Forelimb muscle (tissue), 1 donor: ENCODE data around the gene HDAC10. TPM values are rescaled to one million over a fixed set of nuclear protein-coding genes. Genes with fewer than 3 reads are reported as not detected.
"Not testable (repeated sequence)": the region's sequence is repeated elsewhere in the genome, so short reads cannot be mapped to it uniquely, and the experiment has no call there.

Experiments
- DNase-seq: peaks from one replicate; pipeline ENCODE4 v3.0.0-alpha.2; 2013; ENCODE audit warnings: low read depth
- polyA plus RNA-seq: library from polyadenylated mRNA; unstranded; fragments of 120-200 nt; gene quantifications from one replicate; pipeline ENCODE4 v1.2.1, GENCODE V29; 2013; ENCODE audit not compliant: insufficient read length

The HDAC10 gene
- polyA plus RNA-seq, 1 donor: 14.5 TPM

- no peak for DNase-seq
Measured at GRCh38 chr22:50285568-50286229, 34.6 kb upstream of the HDAC10 start.

DNA sequence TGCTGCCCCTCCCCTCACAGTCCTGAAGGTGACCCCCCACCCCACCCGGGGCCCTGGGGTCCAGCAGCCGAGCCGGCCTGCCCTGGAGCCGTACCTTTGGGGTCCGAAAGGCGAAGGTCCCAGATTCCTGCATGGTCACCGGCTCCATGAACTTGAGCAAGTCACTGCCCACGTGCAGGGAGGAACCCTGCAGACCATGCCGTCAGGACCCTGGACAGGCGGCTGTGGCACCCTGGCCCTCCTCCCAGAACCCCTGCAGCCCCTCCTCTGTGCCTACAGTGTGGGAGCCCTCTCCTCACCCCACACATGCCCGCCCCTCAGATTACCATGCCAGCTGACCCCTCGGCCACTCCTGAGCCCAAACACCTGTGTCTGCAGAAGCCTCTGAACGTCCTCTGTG lies 33.4 kb upstream of the HDAC10 start:
- DNase-seq: no peak

DNA sequence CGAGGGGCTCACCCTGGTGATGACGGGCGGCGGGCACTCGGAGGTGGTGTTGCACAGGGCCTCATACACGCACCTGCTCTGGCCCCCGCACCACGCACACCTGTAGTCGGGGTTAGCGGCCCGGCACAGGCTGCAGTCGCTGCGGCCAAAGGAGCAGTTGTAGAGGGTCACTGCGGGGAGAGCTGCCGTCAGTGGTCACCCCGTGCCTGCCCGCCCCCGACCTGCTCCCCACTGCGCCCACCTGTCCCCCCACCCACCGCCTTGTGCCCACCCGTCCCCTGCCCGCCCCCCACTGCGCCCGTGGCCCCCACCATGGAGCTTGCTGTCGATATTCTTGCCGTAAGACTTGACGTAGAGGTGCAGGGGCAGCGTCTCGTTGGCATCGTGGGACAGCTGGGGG lies 32.8 kb upstream of the HDAC10 start:
- DNase-seq: no peak

DNA sequence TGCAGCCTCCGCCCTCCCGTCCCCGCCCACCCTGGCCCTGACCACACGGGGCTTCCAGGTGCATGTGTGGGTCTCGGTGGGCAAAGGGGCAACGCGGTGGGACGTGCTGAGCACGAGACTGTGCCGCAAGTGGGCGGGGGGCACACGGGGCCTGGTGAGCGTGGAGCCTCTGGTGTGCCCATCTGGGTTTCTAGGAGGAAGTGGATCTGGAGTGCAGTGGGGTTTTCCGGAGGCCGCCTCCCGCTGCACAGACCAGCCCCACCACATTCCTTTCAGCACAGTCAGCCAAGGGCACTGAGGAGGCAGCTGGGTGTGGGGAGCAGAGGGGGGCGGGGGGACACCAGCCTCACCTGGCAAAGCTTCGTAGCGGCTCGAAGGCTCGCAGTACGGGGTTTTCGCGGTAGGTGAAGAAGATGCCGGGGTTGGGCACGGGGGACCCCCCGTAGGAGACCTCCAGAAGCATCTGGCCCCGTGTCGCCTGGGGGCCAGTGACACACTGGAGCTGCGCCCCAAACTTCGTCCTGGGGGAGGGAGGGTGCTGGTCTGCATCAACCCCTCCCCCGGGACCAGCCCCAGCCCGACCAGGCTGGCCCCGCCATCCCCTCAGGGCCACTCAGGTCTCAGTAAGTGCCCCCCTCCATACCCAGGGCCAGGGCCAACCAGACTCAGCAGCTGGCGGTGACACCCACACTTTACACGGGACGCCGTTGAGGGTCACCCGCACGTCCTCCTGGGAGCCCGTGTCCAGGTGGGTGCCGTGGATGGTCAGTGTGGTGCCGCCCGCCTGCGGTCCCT lies 31.5 kb upstream of the HDAC10 start:
- DNase-seq: no peak

DNA sequence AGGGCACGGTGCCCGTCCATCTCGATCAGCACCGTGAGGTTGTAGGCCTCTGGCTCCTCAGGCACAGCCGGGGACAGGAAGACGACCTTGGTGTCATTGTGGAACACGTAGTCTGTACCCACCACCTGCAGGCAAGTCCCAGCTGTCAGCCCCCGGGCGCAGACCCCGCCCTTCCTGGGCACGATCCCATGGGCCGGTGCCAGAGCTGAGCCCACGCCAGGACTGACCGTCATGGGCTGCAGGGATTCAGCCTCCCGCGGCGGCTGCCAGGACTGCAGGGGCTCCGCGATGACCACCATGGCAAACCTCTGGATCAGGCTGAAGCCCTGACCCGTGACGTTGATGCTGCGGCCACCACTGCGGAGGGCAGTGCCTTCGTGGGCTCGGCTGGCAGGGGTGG lies 30.9 kb upstream of the HDAC10 start:
- no peak for DNase-seq

DNA sequence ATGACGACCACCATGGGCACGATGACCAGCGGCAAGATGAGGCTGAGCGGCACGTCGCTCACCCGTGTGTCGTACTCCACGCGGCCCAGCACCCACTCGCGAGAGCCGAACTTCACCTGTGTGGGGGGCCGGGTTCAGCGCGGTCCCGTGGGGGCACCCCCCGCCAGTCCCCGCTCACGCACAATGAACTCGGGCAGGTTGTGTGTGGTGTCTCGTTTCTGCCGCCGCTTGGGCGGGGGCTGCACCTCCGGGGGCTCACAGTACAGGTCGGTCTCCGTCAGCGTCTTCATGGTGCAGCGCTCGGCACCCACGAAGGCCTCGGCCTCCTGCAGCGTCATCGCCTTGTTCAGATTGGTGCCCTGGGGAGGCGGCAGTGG lies 30.3 kb upstream of the HDAC10 start:
- DNase-seq: no peak

DNA sequence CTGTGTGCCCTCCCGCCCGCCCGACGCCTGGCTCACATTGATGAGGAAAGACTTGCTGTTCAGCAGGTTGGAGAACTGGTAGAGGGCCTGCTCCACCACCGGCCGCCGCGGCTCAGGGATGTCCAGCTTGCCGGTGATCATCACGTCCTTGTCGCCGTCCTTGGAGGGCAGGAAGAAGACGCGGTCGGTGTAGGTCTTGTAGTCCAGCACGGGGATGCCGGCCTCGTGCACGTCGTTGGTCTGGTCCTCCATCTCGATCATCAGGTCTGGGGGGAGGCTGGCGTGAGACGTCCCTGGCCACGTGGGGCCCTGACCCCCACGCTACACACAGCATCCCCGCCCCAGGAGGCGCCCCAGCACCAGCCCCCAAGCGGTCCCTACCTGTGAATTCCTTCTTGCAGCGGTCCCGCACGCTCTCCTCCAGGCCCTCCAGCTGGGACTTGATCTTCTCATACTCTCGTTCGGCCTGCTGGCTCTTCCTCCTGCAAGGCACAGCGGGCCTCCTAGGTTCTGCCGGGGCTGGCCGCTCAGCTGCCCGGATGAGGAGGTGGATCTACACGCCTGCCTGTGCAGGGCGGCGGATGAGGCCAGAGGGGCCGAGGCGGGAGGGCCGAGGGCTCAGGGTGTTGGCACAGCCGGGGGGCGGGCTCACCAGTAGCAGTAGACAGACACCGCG lies 29.8 kb upstream of the HDAC10 start:
- no peak for DNase-seq

- DNase-seq: no peak
Measured at GRCh38 chr22:50280022-50280707, 29.1 kb upstream of the HDAC10 start.

GRCh38 chr22:50278956-50279619 lies 28.0 kb upstream of the HDAC10 start:
- DNase-seq: no peak

- DNase-seq: no peak
Measured at GRCh38 chr22:50278461-50278860, 27.4 kb upstream of the HDAC10 start.

- DNase-seq: no peak
Measured at GRCh38 chr22:50277761-50278160, 26.7 kb upstream of the HDAC10 start.

GRCh38 chr22:50276143-50276542 lies 25.1 kb upstream of the HDAC10 start:
- no peak for DNase-seq

- DNase-seq: no peak
Measured at GRCh38 chr22:50275181-50276055, 24.4 kb upstream of the HDAC10 start.

DNA sequence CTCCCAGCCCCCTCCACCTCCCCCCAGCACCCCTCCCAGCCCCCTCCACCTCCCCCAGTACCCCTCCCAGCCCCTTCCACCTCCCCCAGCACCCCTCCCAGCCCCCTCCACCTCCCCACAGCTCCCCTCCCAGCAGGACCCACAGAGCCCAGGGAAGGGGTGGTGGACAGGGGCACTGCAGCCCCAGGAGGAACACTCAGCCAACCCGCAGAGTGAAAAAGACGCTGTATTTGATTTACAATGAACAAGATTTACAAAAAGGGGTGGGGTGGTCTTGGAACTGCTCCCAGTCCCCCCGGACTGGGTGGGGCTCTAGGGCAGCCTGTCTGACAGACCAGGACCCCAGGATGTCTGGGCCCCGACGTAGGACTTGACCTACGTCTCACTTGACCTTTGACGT lies 23.7 kb upstream of the HDAC10 start:
- no peak for DNase-seq

- no peak for DNase-seq
Measured at GRCh38 chr22:50274311-50274710, 23.2 kb upstream of the HDAC10 start.

GRCh38 chr22:50273781-50274180 lies 22.7 kb upstream of the HDAC10 start:
- DNase-seq: not testable (repeated sequence)

DNA sequence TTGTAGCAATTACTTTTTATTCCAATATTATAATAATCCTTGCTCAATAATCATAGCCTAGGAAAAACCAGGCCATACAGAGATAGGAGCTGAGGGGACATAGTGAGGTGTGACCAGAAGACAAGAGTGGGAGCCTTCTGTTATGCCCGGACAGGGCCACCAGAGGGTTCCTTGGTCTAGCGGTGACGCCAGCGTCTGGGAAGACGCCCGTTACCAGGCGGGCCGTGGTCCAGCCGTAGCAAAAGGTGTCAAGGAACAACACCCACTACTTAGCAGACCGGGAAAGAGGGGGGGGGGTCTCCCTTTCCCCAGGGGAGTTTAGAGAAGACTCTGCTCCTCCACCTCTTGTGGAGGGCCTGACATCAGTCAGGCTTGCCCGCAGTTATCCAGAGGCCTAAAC lies 22.3 kb upstream of the HDAC10 start:
- DNase-seq: not testable (repeated sequence)

DNA sequence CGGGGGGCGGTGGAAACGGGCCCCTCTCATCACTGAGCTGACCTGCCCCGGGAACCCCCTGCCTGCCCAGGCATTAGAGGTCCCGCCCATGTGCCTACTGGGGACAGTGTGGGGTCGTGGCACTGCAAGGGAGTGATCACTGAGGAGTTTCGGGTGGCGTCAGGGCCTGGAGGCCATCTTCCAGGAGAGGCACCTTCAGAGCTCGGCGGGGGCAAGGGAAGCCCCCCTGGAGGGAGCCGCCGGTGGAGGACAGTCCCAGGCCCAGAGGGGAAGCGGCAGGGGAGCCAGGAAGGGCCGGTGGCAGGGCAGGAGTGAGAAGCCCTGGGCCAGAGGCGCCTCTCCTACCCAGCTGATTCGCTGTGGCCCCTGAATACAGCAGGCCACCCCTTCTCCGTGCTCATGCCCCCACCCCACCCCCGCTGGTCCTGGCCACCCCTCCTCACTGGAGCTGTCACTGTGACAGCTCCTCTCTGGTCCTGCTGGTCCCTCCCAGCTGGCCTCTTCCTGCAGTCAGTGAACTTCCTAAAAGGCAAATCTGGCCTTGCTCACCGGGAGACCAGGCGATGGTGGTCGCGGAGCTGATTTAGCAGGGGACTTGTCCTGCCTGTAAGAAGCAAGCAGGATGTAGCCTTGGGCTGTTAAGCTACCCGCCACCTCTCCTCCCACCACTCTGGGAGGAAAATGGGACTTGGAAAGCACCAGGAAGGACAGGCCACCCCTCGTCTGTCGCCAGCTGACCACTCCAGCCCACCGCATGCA lies 21.2 kb upstream of the HDAC10 start:
- no peak for DNase-seq

GRCh38 chr22:50271519-50271970 lies 20.5 kb upstream of the HDAC10 start:
- no peak for DNase-seq
